ENCODE data around the gene B3GAT2. TPM values are rescaled to one million over a fixed set of nuclear protein-coding genes. Genes with fewer than 3 reads are reported as not detected.

B3GAT2 gene
- total and polyA plus RNA-seq, 2 of the 13 experiments (the other 11 are each of a cell fraction or from before 2014, with no cell fraction given), result 0.01 to 0.02 TPM

DNA sequence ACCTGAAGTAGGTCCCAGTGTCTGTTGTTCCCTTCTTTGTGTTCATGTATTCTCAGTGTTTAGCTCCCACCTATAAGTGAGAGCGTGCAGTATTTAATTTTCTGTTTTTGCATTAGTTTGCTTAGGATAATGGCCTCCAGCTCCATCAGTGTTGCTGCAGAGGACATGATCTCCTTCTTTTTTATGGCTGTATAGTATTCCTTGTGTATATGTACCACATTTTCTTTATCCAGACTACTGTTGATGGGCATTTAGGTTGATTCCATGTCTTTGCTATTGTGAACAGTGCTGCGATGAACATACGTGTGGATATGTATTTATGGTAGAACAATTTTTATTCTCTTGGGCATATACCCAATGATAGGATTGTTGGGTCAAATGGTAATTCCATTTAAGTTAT is 125.4 kb downstream of the B3GAT2 start:
- CTCF ChIA-PET (ENCODE audit: low intra/inter-chr PET ratio, low total read pairs), result no interaction called here
- no peaks in the 10 kb centered on the region for H3K27me3 ChIP-seq (ENCODE audit: control insufficient read depth in 1 of 2, insufficient read depth in 2 of 2, low read length in 2 of 2)
- H3K4me3 ChIP-seq (replicated peaks in 1 of 3; ENCODE audit: insufficient read depth in 1 of 3, low read depth in 2 of 3, low read length in 3 of 3), result no peak overlapping the region
- intact Hi-C loops (cut with micrococcal nuclease; ENCODE audit: unreplicated experiment), result no loop called here
- DNase-seq (ENCODE audit: low spot score), result no peak
- no peaks in the 10 kb centered on the region for H4K20me1 ChIP-seq (ENCODE audit: insufficient read depth, low read length)
- ATAC-seq, result no peak
- BruUV-seq (replicated peaks), result no TSS peak
- POLR2A ChIA-PET, result no interaction called here
- 98% methylated on average over 3 of the region's 3 CpGs for WGBS (ENCODE audit: low lambda C conversion rate)
- no peak overlapping the region for H2AFZ ChIP-seq (ENCODE audit: low read length)
- FAIRE-seq, result no peak
- H3K9ac ChIP-seq (ENCODE audit: insufficient read depth, low read depth, low read length), result no peak overlapping the region
- in situ Hi-C loops (cut with HindIII; ENCODE audit: extremely low pct_ligation_motif_present, low pct_unique_long_range_greater_than_20kb), result no loop called here
- no peak overlapping the region for H3K4me2 ChIP-seq (ENCODE audit: low read depth, low read length)
- H3K9me3 ChIP-seq (ENCODE audit: low read length), result no peaks in the 10 kb centered on the region
- H3K36me3 ChIP-seq (replicated peaks in 1 of 2; ENCODE audit: control insufficient read depth in 1 of 2, insufficient read depth in 2 of 2, low read length in 2 of 2), result no peaks in the 10 kb centered on the region
- no peaks in the 10 kb centered on the region for H3K4me1 ChIP-seq (ENCODE audit: insufficient read depth, low read length)
- TF ChIP-seq, protein P1, sequence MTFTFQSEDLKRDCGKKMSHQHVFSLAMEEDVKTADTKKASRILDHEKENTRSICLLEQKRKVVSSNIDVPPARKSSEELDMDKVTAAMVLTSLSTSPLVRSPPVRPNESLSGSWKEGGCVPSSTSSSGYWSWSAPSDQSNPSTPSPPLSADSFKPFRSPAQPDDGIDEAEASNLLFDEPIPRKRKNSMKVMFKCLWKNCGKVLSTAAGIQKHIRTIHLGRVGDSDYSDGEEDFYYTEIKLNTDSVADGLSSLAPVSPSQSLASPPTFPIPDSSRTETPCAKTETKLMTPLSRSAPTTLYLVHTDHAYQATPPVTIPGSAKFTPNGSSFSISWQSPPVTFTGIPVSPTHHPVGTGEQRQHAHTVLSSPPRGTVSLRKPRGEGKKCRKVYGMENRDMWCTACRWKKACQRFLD (CRISPR knock-in tag; IDR thresholded peaks at IDR 0.05; ENCODE audit: borderline replicate concordance), result no peak
- TF ChIP-seq FOXP1 (IDR thresholded peaks at IDR 0.05) (no peak), FOXP1 (CRISPR knock-in tag; IDR thresholded peaks at IDR 0.05) (no peak), ZNF781 (CRISPR knock-in tag; IDR thresholded peaks at IDR 0.05; ENCODE audit: borderline replicate concordance, not compliant biosample characterization) (no peak)
- H3K79me2 ChIP-seq (ENCODE audit: insufficient read depth, low read length), result no peaks in the 10 kb centered on the region
- no peak overlapping the region for H3K27ac ChIP-seq (ENCODE audit: extremely low read length, insufficient read depth, low read length)

DNA sequence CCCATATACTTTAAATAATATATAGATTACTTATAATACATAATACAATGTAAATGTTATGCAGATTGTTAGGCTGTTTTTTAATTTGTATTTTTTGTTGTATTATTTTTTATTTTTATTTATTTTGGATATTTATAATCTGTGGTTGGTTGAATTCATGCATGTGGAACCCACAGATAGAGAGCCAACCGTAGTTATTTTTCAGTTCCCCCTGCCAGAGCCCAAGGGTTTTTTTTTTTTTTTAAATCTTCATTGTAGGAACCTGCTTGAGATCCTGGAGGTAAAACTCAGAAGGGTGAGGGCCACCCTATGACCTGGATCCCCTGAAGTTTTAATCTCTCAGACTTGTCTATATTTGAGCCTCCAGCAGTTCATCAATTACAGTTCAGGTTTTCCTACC is 133.2 kb downstream of the B3GAT2 start:
- WGBS (ENCODE audit: low lambda C conversion rate), result 100% methylated on average over 1 of the region's 1 CpG
- TF ChIP-seq HOXA9 (CRISPR knock-in tag; IDR thresholded peaks at IDR 0.05; ENCODE audit: borderline replicate concordance) (no peak), ZNF644 (CRISPR knock-in tag; IDR thresholded peaks at IDR 0.05; ENCODE audit: low read depth) (no peak), ZBTB38 (CRISPR knock-in tag; IDR thresholded peaks at IDR 0.05) (no peak), TGIF2 (CRISPR knock-in tag; IDR thresholded peaks at IDR 0.05) (no peak), PHF5A (CRISPR knock-in tag; IDR thresholded peaks at IDR 0.05; ENCODE audit: low read depth, unreplicated experiment) (no peak), YEATS2 (CRISPR knock-in tag; IDR thresholded peaks at IDR 0.05; ENCODE audit: borderline replicate concordance) (no peak), ZBTB7B (CRISPR knock-in tag; IDR thresholded peaks at IDR 0.05) (no peak), ARNT (IDR thresholded peaks at IDR 0.05) (no peak), ZNF703 (CRISPR knock-in tag; IDR thresholded peaks at IDR 0.05; ENCODE audit: borderline replicate concordance) (no peak), KLF11 (CRISPR knock-in tag; IDR thresholded peaks at IDR 0.05) (no peak), NFE2 (CRISPR knock-in tag; IDR thresholded peaks at IDR 0.05) (no peak)
- TF ChIP-seq, protein P2, sequence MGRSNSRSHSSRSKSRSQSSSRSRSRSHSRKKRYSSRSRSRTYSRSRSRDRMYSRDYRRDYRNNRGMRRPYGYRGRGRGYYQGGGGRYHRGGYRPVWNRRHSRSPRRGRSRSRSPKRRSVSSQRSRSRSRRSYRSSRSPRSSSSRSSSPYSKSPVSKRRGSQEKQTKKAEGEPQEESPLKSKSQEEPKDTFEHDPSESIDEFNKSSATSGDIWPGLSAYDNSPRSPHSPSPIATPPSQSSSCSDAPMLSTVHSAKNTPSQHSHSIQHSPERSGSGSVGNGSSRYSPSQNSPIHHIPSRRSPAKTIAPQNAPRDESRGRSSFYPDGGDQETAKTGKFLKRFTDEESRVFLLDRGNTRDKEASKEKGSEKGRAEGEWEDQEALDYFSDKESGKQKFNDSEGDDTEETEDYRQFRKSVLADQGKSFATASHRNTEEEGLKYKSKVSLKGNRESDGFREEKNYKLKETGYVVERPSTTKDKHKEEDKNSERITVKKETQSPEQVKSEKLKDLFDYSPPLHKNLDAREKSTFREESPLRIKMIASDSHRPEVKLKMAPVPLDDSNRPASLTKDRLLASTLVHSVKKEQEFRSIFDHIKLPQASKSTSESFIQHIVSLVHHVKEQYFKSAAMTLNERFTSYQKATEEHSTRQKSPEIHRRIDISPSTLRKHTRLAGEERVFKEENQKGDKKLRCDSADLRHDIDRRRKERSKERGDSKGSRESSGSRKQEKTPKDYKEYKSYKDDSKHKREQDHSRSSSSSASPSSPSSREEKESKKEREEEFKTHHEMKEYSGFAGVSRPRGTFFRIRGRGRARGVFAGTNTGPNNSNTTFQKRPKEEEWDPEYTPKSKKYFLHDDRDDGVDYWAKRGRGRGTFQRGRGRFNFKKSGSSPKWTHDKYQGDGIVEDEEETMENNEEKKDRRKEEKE (IDR thresholded peaks at IDR 0.05), result no peak
- TF ChIP-seq, protein P3, sequence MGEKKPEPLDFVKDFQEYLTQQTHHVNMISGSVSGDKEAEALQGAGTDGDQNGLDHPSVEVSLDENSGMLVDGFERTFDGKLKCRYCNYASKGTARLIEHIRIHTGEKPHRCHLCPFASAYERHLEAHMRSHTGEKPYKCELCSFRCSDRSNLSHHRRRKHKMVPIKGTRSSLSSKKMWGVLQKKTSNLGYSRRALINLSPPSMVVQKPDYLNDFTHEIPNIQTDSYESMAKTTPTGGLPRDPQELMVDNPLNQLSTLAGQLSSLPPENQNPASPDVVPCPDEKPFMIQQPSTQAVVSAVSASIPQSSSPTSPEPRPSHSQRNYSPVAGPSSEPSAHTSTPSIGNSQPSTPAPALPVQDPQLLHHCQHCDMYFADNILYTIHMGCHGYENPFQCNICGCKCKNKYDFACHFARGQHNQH (CRISPR knock-in tag; IDR thresholded peaks at IDR 0.05), result no peak
- Histone ChIP-seq H2AFZ (ENCODE audit: low read length) (no peak overlapping the region), H3K4me2 (ENCODE audit: low read depth, low read length) (no peak overlapping the region), H3K36me3 (replicated peaks in 1 of 2; ENCODE audit: control insufficient read depth in 1 of 2, insufficient read depth in 2 of 2, low read length in 2 of 2) (no peaks in the 10 kb centered on the region), H3K27me3 (ENCODE audit: control insufficient read depth in 1 of 2, insufficient read depth in 2 of 2, low read length in 2 of 2) (no peaks in the 10 kb centered on the region), H3K79me2 (ENCODE audit: insufficient read depth, low read length) (no peaks in the 10 kb centered on the region), H4K20me1 (ENCODE audit: insufficient read depth, low read length) (no peaks in the 10 kb centered on the region), H3K4me3 (replicated peaks in 1 of 3; ENCODE audit: insufficient read depth in 1 of 3, low read depth in 2 of 3, low read length in 3 of 3) (no peak overlapping the region), H3K9ac (ENCODE audit: insufficient read depth, low read depth, low read length) (no peak overlapping the region), H3K4me1 (ENCODE audit: insufficient read depth, low read length) (no peaks in the 10 kb centered on the region), H3K27ac (ENCODE audit: extremely low read length, insufficient read depth, low read length) (no peak overlapping the region), H3K9me3 (ENCODE audit: low read length) (no peaks in the 10 kb centered on the region)
- POLR2A ChIA-PET, result no interaction called here
- CTCF ChIA-PET (ENCODE audit: low intra/inter-chr PET ratio, low total read pairs), result no interaction called here
- in situ Hi-C loops (cut with HindIII; ENCODE audit: extremely low pct_ligation_motif_present, low pct_unique_long_range_greater_than_20kb), result no loop called here
- FAIRE-seq (no peak), ATAC-seq (no peak), DNase-seq (ENCODE audit: low spot score) (no peak)
- intact Hi-C loops (cut with micrococcal nuclease; ENCODE audit: unreplicated experiment), result no loop called here
- BruUV-seq (replicated peaks), result no TSS peak

Measured in HepG2 (cell line).